Thymus (tissue), 11 donors: Measurements from ENCODE around the gene RRBP1. TPM values are rescaled to one million over a fixed set of nuclear protein-coding genes. Genes with fewer than 3 reads are reported as not detected.

ENCODE experiments used
- DNase-seq, 9 donors: peaks; one replicate each; pipeline ENCODE4 v3.0.0-alpha.2; 2013; ENCODE audit warnings: low spot score in 9 of 9, low read depth in 6 of 9, missing footprints in 1 of 9
- H3K27ac ChIP-seq, 2 donors: one replicate each; pipeline ENCODE4 v1.5.1; 2013; ENCODE audit warnings: control low read depth in 1 of 2, low read depth in 1 of 2, low read length in 1 of 2, mild to moderate bottlenecking in 1 of 2, moderate library complexity in 1 of 2
- H3K27me3 ChIP-seq, 2 donors: one replicate each; pipeline ENCODE4 v1.5.1; 2013; ENCODE audit warnings: low read length in 1 of 2; ENCODE audit not compliant: control insufficient read depth in 2 of 2, insufficient read depth in 1 of 2
- H3K36me3 ChIP-seq, 2 donors: one replicate each; pipeline ENCODE4 v1.5.1; 2013; ENCODE audit warnings: low read length in 1 of 2, mild to moderate bottlenecking in 1 of 2, moderate library complexity in 1 of 2; ENCODE audit not compliant: control insufficient read depth in 2 of 2, insufficient read depth in 2 of 2
- H3K4me1 ChIP-seq, 2 donors: one replicate each; pipeline ENCODE4 v1.5.1; 2013; ENCODE audit warnings: low read length in 2 of 2; ENCODE audit not compliant: control insufficient read depth in 2 of 2, insufficient read depth in 2 of 2
- H3K4me3 ChIP-seq, 2 donors: one replicate each; pipeline ENCODE4 v1.5.1; 2013; ENCODE audit warnings: low read length in 2 of 2, control low read depth in 1 of 2, mild to moderate bottlenecking in 1 of 2
- H3K9me3 ChIP-seq, 2 donors: one replicate each; pipeline ENCODE4 v1.5.1; 2013; ENCODE audit warnings: low read length in 1 of 2, mild to moderate bottlenecking in 1 of 2; ENCODE audit not compliant: control insufficient read depth in 2 of 2, insufficient read depth in 1 of 2
- WGBS: extraction: QIAGEN DNeasy Blood & Tissue Kit; methylation state at CpG from one replicate; pipeline ENCODE4 v1.1.7; 2013; 5-methylcytosine and 5-hydroxymethylcytosine counted together
- polyA plus RNA-seq: library from polyadenylated mRNA; stranded (reverse); fragments of 200-250 nt; gene quantifications from one replicate; pipeline ENCODE4 v1.2.3, GENCODE V29; 2013
- total RNA-seq: library from RNA; stranded (reverse); fragments of 120-200 nt; gene quantifications from one replicate; pipeline ENCODE4 v1.2.4, GENCODE V29; 2013
- donor health status: healthy.

The RRBP1 gene
- total and polyA plus RNA-seq, 2 donors, result 20.7 to 24.2 TPM

- H3K4me3 ChIP-seq, result no peak overlapping the region
- no peak for DNase-seq
- H3K9me3 ChIP-seq, result no peaks in the 10 kb centered on the region
- no peaks in the 10 kb centered on the region for H3K27me3 ChIP-seq
- no peaks in the 10 kb centered on the region for H3K36me3 ChIP-seq
- H3K27ac ChIP-seq, result no peak overlapping the region
- no peaks in the 10 kb centered on the region for H3K4me1 ChIP-seq
- WGBS, result 95% methylated on average over 2 of the region's 2 CpGs
These were observed 86.2 kb downstream of the RRBP1 start for GRCh38 chr20:17595856-17596255.

GRCh38 chr20:17594443-17594842 lies 87.6 kb downstream of the RRBP1 start:
- no peaks in the 10 kb centered on the region for H3K27me3 ChIP-seq
- H3K36me3 ChIP-seq, result no peaks in the 10 kb centered on the region
- no peak overlapping the region for H3K27ac ChIP-seq
- H3K4me3 ChIP-seq, result no peak overlapping the region
- no peaks in the 10 kb centered on the region for H3K4me1 ChIP-seq
- H3K9me3 ChIP-seq, result no peaks in the 10 kb centered on the region
- no peak for DNase-seq

- DNase-seq, result no peak
- no peaks in the 10 kb centered on the region for H3K9me3 ChIP-seq
- 98% methylated on average over 4 of the region's 4 CpGs for WGBS
- H3K27ac ChIP-seq, result no peak overlapping the region
- H3K27me3 ChIP-seq, result no peaks in the 10 kb centered on the region
- no peak overlapping the region for H3K4me3 ChIP-seq
- H3K4me1 ChIP-seq, result no peaks in the 10 kb centered on the region
- H3K36me3 ChIP-seq, result no peaks in the 10 kb centered on the region
These were observed 88.1 kb downstream of the RRBP1 start for GRCh38 chr20:17593902-17594301.

- no peaks in the 10 kb centered on the region for H3K4me1 ChIP-seq
- DNase-seq, result no peak
- H3K9me3 ChIP-seq, result no peaks in the 10 kb centered on the region
- no peaks in the 10 kb centered on the region for H3K27me3 ChIP-seq
- WGBS, result 52% methylated on average over 1 of the region's 1 CpG
- H3K36me3 ChIP-seq, result no peaks in the 10 kb centered on the region
- H3K27ac ChIP-seq, result no peak overlapping the region
- H3K4me3 ChIP-seq, result no peak overlapping the region
These were observed 91.8 kb downstream of the RRBP1 start for GRCh38 chr20:17590245-17590644.

GRCh38 chr20:17589161-17589834 lies 92.7 kb downstream of the RRBP1 start:
- H3K4me3 ChIP-seq, result no peak overlapping the region
- H3K4me1 ChIP-seq, result no peaks in the 10 kb centered on the region
- H3K36me3 ChIP-seq, result no peaks in the 10 kb centered on the region
- 97% methylated on average over 8 of the region's 8 CpGs for WGBS
- no peak for DNase-seq
- H3K27ac ChIP-seq, result no peak overlapping the region
- no peaks in the 10 kb centered on the region for H3K27me3 ChIP-seq
- H3K9me3 ChIP-seq, result no peaks in the 10 kb centered on the region

GRCh38 chr20:17587824-17588223 lies 94.2 kb downstream of the RRBP1 start:
- no peaks in the 10 kb centered on the region for H3K36me3 ChIP-seq
- no peaks in the 10 kb centered on the region for H3K4me1 ChIP-seq
- DNase-seq, result no peak
- H3K4me3 ChIP-seq, result no peak overlapping the region
- no peaks in the 10 kb centered on the region for H3K9me3 ChIP-seq
- H3K27me3 ChIP-seq, result no peaks in the 10 kb centered on the region
- no peak overlapping the region for H3K27ac ChIP-seq
- WGBS, result 93% methylated on average over 3 of the region's 3 CpGs

GRCh38 chr20:17587148-17587547 lies 94.9 kb downstream of the RRBP1 start:
- DNase-seq, result no peak
- no peaks in the 10 kb centered on the region for H3K27me3 ChIP-seq
- H3K36me3 ChIP-seq, result no peaks in the 10 kb centered on the region
- H3K4me1 ChIP-seq, result no peaks in the 10 kb centered on the region
- H3K27ac ChIP-seq, result no peak overlapping the region
- no peak overlapping the region for H3K4me3 ChIP-seq
- 100% methylated on average over 1 of the region's 1 CpG for WGBS
- no peaks in the 10 kb centered on the region for H3K9me3 ChIP-seq

GRCh38 chr20:17586250-17586649 lies 95.8 kb downstream of the RRBP1 start:
- Histone ChIP-seq H3K4me1 (no peaks in the 10 kb centered on the region), H3K9me3 (no peaks in the 10 kb centered on the region), H3K36me3 (no peaks in the 10 kb centered on the region), H3K4me3 (no peak overlapping the region), H3K27ac (no peak overlapping the region), H3K27me3 (no peaks in the 10 kb centered on the region)
- over 99% methylated on average over 2 of the region's 2 CpGs for WGBS
- no peak for DNase-seq

- H3K27me3 ChIP-seq, result no peaks in the 10 kb centered on the region
These were observed 97.4 kb downstream of the RRBP1 start for GRCh38 chr20:17584689-17585088.

GRCh38 chr20:17583126-17583525 lies 98.9 kb downstream of the RRBP1 start:
- over 99% methylated on average over 3 of the region's 3 CpGs for WGBS
- Histone ChIP-seq H3K27ac (no peak overlapping the region), H3K27me3 (no peaks in the 10 kb centered on the region), H3K4me3 (no peak overlapping the region), H3K4me1 (no peaks in the 10 kb centered on the region), H3K36me3 (no peaks in the 10 kb centered on the region), H3K9me3 (no peaks in the 10 kb centered on the region)
- no peak for DNase-seq

More at GRCh38 chr20:17584689-17585088, 97.4 kb downstream of the RRBP1 start:
- no peak for DNase-seq
- Histone ChIP-seq H3K36me3 (no peaks in the 10 kb centered on the region), H3K4me3 (no peak overlapping the region), H3K27ac (no peak overlapping the region), H3K9me3 (no peaks in the 10 kb centered on the region), H3K4me1 (no peaks in the 10 kb centered on the region)
